Panc1 (cell line): ENCODE results near the gene FGD4. TPM values are rescaled to one million over a fixed set of nuclear protein-coding genes. Genes with fewer than 3 reads are reported as not detected.

Source experiments
- ATAC-seq: fragments of 200-7000 bp; cut with Tn5 transposase; 2 replicates; pipeline ENCODE4 v1.9.1; 2020; ENCODE audit warnings: mild to moderate bottlenecking, moderate library complexity
- BruUV-seq: library from RNA; stranded (reverse); fragments of 400-500 nt; replicated peaks from 2 replicates; lab custom pipeline; 2021; lab: Mats Ljungman, UMichigan
- CTCF ChIA-PET: fragments of 300-600 bp; sonication (Branson Sonifier 250); formaldehyde crosslinking; loops from one replicate; lab custom pipeline; 2022; ENCODE audit warnings: antibody characterized with exemption; lab: Charles Lee
- POLR2A ChIA-PET: fragments of 300-600 bp; sonication (Branson Sonifier 250); formaldehyde crosslinking; loops from one replicate; lab custom pipeline; 2022; ENCODE audit warnings: antibody characterized with exemption; lab: Charles Lee
- DNase-seq: peaks from one replicate; pipeline ENCODE4 v3.0.0-alpha.2; 2010; ENCODE audit warnings: low read depth, low spot score
- H3K27ac ChIP-seq: 2 replicates; pipeline ENCODE4 v1.5.1; 2011; ENCODE audit warnings: mild to moderate bottlenecking, low read length, inconsistent platforms
- H3K27me3 ChIP-seq: fragments of 200-500 bp; sonication (Bioruptor generic); 2 replicates; pipeline ENCODE4 v1.6.0; 2014; ENCODE audit warnings: low read length, inconsistent platforms; ENCODE audit not compliant: control insufficient read depth, insufficient read depth
- H3K36me3 ChIP-seq: fragments of 200-500 bp; sonication (Bioruptor generic); 2 replicates; pipeline ENCODE4 v1.5.1; 2014; ENCODE audit warnings: inconsistent platforms, mild to moderate bottlenecking, low read length, moderate library complexity; ENCODE audit not compliant: control insufficient read depth, insufficient read depth
- H3K4me1 ChIP-seq: 2 replicates; pipeline ENCODE4 v1.5.1; 2011; ENCODE audit warnings: inconsistent platforms, mild to moderate bottlenecking, low read length, moderate library complexity; ENCODE audit not compliant: control insufficient read depth, insufficient read depth
- H3K4me3 ChIP-seq, 2 experiments: 2 replicates each; pipeline ENCODE4 v1.5.1; 2011 to 2012; ENCODE audit warnings: low read depth in 2 of 2, low read length in 2 of 2, mild to moderate bottlenecking in 2 of 2, inconsistent platforms in 1 of 2, moderate library complexity in 1 of 2
- H3K9me3 ChIP-seq: fragments of 200-500 bp; sonication (Bioruptor generic); 2 replicates; pipeline ENCODE4 v1.5.1; 2014; ENCODE audit warnings: low read depth, mild to moderate bottlenecking, inconsistent platforms, low read length, moderate library complexity; ENCODE audit not compliant: control insufficient read depth, insufficient read depth
- CTCF ChIP-seq: fragments of 450-650 bp; IDR thresholded peaks from 2 replicates; pipeline ENCODE4 v1.5.1; 2017; ENCODE audit warnings: mild to moderate bottlenecking
- POLR2AphosphoS5 ChIP-seq: IDR thresholded peaks from 2 replicates; pipeline ENCODE4 v1.6.1; 2012; ENCODE audit warnings: mild to moderate bottlenecking, low read depth, low read length, moderate library complexity
- REST ChIP-seq, 2 experiments: IDR thresholded peaks; 2 replicates each; pipeline ENCODE4 v1.6.1; 2011 to 2012; ENCODE audit warnings: low read depth in 2 of 2, control low read depth in 1 of 2, low read length in 1 of 2, mild to moderate bottlenecking in 1 of 2, moderate library complexity in 1 of 2; ENCODE audit not compliant: insufficient read depth in 1 of 2
- SIN3A ChIP-seq: IDR thresholded peaks from 2 replicates; pipeline ENCODE4 v1.6.1; 2012; ENCODE audit warnings: low read depth, mild to moderate bottlenecking, low read length, moderate library complexity, borderline replicate concordance; ENCODE audit not compliant: insufficient read depth
- TCF7L2 ChIP-seq: IDR thresholded peaks from 2 replicates; pipeline ENCODE4 v1.6.1; 2011; ENCODE audit warnings: mild to moderate bottlenecking, low read depth, low read length, inconsistent platforms
- in situ Hi-C: cut with HindIII; loops from 2 replicates; pipeline ENCODE4 v1.10.0; 2016; ENCODE audit warnings: low sequenced_read_pairs, low pct_unique_long_range_greater_than_20kb
- intact Hi-C: fragments of 100-400 bp; cut with micrococcal nuclease; formaldehyde crosslinking; loops from one replicate; pipeline ENCODE4 v1.10.0; 2022; ENCODE audit not compliant: unreplicated experiment
- total RNA-seq: library from RNA; stranded (reverse); gene quantifications from one replicate; pipeline ENCODE4 v1.2.1, GENCODE V29; 2021; ENCODE audit not compliant: unreplicated experiment

FGD4 gene
- total RNA-seq, 1 experiment from 2014 or later, result 5.0 TPM

- no peak for TF ChIP-seq TCF7L2
- TF ChIP-seq SIN3A, result no peak
- TF ChIP-seq POLR2AphosphoS5, result no peak
- no peak for TF ChIP-seq CTCF
- TF ChIP-seq REST (IDR thresholded peaks at IDR 0.05; ENCODE audit: insufficient read depth in 1 of 2, low read depth in 2 of 2, low read length in 1 of 2), result no peak
- ATAC-seq (no peak), DNase-seq (no peak)
- H3K4me3 ChIP-seq, result no peak overlapping the region
- H3K27ac ChIP-seq, result no peak overlapping the region
- no peaks in the 10 kb centered on the region for H3K36me3 ChIP-seq
- no TSS peak for BruUV-seq
- intact Hi-C loops (no loop called here), in situ Hi-C loops (no loop called here)
- H3K4me1 ChIP-seq, result no peaks in the 10 kb centered on the region
- POLR2A ChIA-PET, result no interaction called here
- no peaks in the 10 kb centered on the region for H3K9me3 ChIP-seq
- no peaks in the 10 kb centered on the region for H3K27me3 ChIP-seq
- CTCF ChIA-PET, result no interaction called here
These were observed 175.2 kb downstream of the FGD4 start for GRCh38 chr12:32574585-32574984.

GRCh38 chr12:32577328-32577727 lies 178.0 kb downstream of the FGD4 start:
- no peak for ATAC-seq
- no peak overlapping the region for H3K27ac ChIP-seq

More at GRCh38 chr12:32577328-32577727, 178.0 kb downstream of the FGD4 start:
- no peak for DNase-seq
- in situ Hi-C loops, result no loop called here
- Histone ChIP-seq H3K9me3 (no peaks in the 10 kb centered on the region), H3K4me1 (no peaks in the 10 kb centered on the region), H3K4me3 (no peak overlapping the region), H3K36me3 (no peaks in the 10 kb centered on the region), H3K27me3 (no peaks in the 10 kb centered on the region)
- POLR2A ChIA-PET, result interaction anchor here (0.6 kb wide), 1 partner anchor 13 kb away, joined by 4 read pairs; no protein-coding TSS in a partner anchor
- intact Hi-C loops, result no loop called here
- BruUV-seq, result no TSS peak
- TF ChIP-seq REST (IDR thresholded peaks at IDR 0.05; ENCODE audit: insufficient read depth in 1 of 2, low read depth in 2 of 2, low read length in 1 of 2), result no peak
- TF ChIP-seq POLR2AphosphoS5, result no peak
- no peak for TF ChIP-seq CTCF
- TF ChIP-seq SIN3A, result no peak
- no peak for TF ChIP-seq TCF7L2
- CTCF ChIA-PET, result no interaction called here
